Measurements from ENCODE around the gene OR2H2.

Gene OR2H2

GRCh38 chr6:29591677-29592076 is 6.8 kb downstream of the OR2H2 start:
- no peak for DNase-seq (ENCODE audit: low read depth)

GRCh38 chr6:29593199-29593855 is 8.4 kb downstream of the OR2H2 start:
- no peak for DNase-seq (ENCODE audit: low read depth)

- DNase-seq (ENCODE audit: low read depth), result no peak
Measured at GRCh38 chr6:29596381-29596900, 11.5 kb downstream of the OR2H2 start.

GRCh38 chr6:29597184-29597583 is 12.3 kb downstream of the OR2H2 start:
- DNase-seq (ENCODE audit: low read depth), result no peak

- DNase-seq (ENCODE audit: low read depth), result no peak
Measured at GRCh38 chr6:29598172-29598747, 13.3 kb downstream of the OR2H2 start.

- DNase-seq (ENCODE audit: low read depth), result no peak
Measured at GRCh38 chr6:29602564-29603361, 17.8 kb downstream of the OR2H2 start.

- no peak for DNase-seq (ENCODE audit: low read depth)
Measured at GRCh38 chr6:29603456-29603855, 18.5 kb downstream of the OR2H2 start.

GRCh38 chr6:29603930-29604329 is 19.0 kb downstream of the OR2H2 start:
- no peak for DNase-seq (ENCODE audit: low read depth)

- DNase-seq (ENCODE audit: low read depth), result no peak
Measured at GRCh38 chr6:29608131-29608530, 23.2 kb downstream of the OR2H2 start.

- DNase-seq (ENCODE audit: low read depth), result no peak
Measured at GRCh38 chr6:29610540-29610939, 25.6 kb downstream of the OR2H2 start.

- DNase-seq (ENCODE audit: low read depth), result no peak
Measured at GRCh38 chr6:29611426-29611825, 26.5 kb downstream of the OR2H2 start.

- no peak for DNase-seq (ENCODE audit: low read depth)
Measured at GRCh38 chr6:29617782-29618554, 33.0 kb downstream of the OR2H2 start.

- DNase-seq (ENCODE audit: low read depth), result no peak
Measured at GRCh38 chr6:29619578-29620160, 34.7 kb downstream of the OR2H2 start.

GRCh38 chr6:29620630-29621029 is 35.7 kb downstream of the OR2H2 start:
- DNase-seq (ENCODE audit: low read depth), result no peak

GRCh38 chr6:29624520-29624961 is 39.6 kb downstream of the OR2H2 start:
- DNase-seq (ENCODE audit: low read depth), result no peak

- DNase-seq (ENCODE audit: low read depth), result no peak
Measured at GRCh38 chr6:29625337-29625930, 40.5 kb downstream of the OR2H2 start.

GRCh38 chr6:29626948-29627754 is 42.2 kb downstream of the OR2H2 start:
- no peak for DNase-seq (ENCODE audit: low read depth)

GRCh38 chr6:29627755-29628418 is 43.0 kb downstream of the OR2H2 start:
- no peak for DNase-seq (ENCODE audit: low read depth)

- DNase-seq (ENCODE audit: low read depth), result no peak
Measured at GRCh38 chr6:29628419-29629281, 43.7 kb downstream of the OR2H2 start.

All from HS-27A (cell line).